A549 (cell line): ENCODE results near the gene CIRBP. TPM values are rescaled to one million over a fixed set of nuclear protein-coding genes. Genes with fewer than 3 reads are reported as not detected.
A peak's percentile ranks its signal among the peaks of the same experiment; 100 is the strongest.

ENCODE experiments used
- ATAC-seq, 2 experiments: fragments of 200-7000 bp in 1 of 2; fragments of >200 bp in 1 of 2; cut with Nextera tagmentation in 1 of 2; cut with Tn5 transposase in 1 of 2; 3 replicates each; pipeline versions ENCODE4 v1.8.0 to v1.9.1; 2018 to 2020; ENCODE audit warnings: mild to moderate bottlenecking in 1 of 2, moderate library complexity in 1 of 2
- CTCF ChIA-PET: fragments of 300-600 bp; sonication (Branson Sonifier 250); formaldehyde crosslinking; extraction: SDS; loops from one replicate; lab custom pipeline; 2021; ENCODE audit warnings: antibody characterized with exemption, inconsistent platforms; lab: Yijun Ruan, JAX
- POLR2A ChIA-PET: fragments of 350-600 bp; formaldehyde crosslinking; extraction: SDS; loops from one replicate; lab custom pipeline; 2021; ENCODE audit warnings: antibody characterized with exemption, inconsistent platforms; lab: Yijun Ruan, JAX
- DNase-seq, 2 experiments: peaks; one replicate each; pipeline versions ENCODE4 v3.0.0 to v3.0.0-alpha.2; 2011 to 2016; ENCODE audit warnings: low read depth in 1 of 2, low spot score in 1 of 2
- FAIRE-seq: peaks from 2 replicates; lab custom pipeline; 2011; peaks lifted over from hg19 to GRCh38; lab: Jason Lieb, UNC
- H3K27ac ChIP-seq, 2 experiments: fragments of >200 bp; sonication (Bioruptor Twin); formaldehyde crosslinking; 3 replicates each; pipeline ENCODE4 v1.5.1; 2016 to 2017
- H3K4me1 ChIP-seq: fragments of >200 bp; sonication (Bioruptor Twin); formaldehyde crosslinking; 3 replicates; pipeline ENCODE4 v1.6.1; 2016
- H3K4me2 ChIP-seq: fragments of >200 bp; sonication (Bioruptor Twin); formaldehyde crosslinking; 3 replicates; pipeline ENCODE4 v1.6.1; 2016
- H3K4me3 ChIP-seq: fragments of >200 bp; sonication (Bioruptor Twin); formaldehyde crosslinking; 3 replicates; pipeline ENCODE4 v1.5.1; 2016
- H3K9me3 ChIP-seq: fragments of >200 bp; sonication (Bioruptor Twin); formaldehyde crosslinking; 3 replicates; pipeline ENCODE4 v1.6.1; 2016
- BCL3 ChIP-seq: fragments of >200 bp; sonication (Bioruptor Twin); formaldehyde crosslinking; IDR thresholded peaks from 3 replicates; pipeline ENCODE4 v1.6.1; 2016
- CBX2 ChIP-seq: fragments of 200-600 bp; sonication (generic); IDR thresholded peaks from 2 replicates; pipeline ENCODE4 v1.6.1; 2016; ENCODE audit warnings: low read depth, mild to moderate bottlenecking, borderline replicate concordance
- E2F6 ChIP-seq: IDR thresholded peaks from 2 replicates; pipeline ENCODE4 v1.6.1; 2012; ENCODE audit warnings: low read depth, borderline replicate concordance
- ESRRA ChIP-seq: fragments of 150-350 bp; IDR thresholded peaks from 2 replicates; pipeline ENCODE4 v1.6.1; 2014; ENCODE audit warnings: mild to moderate bottlenecking, low read length, borderline replicate concordance
- FOXS1 ChIP-seq: fragments of 250-450 bp; sonication (Bioruptor Pico); IDR thresholded peaks from 2 replicates; pipeline ENCODE4 v1.5.0; 2020; ENCODE audit warnings: mild to moderate bottlenecking, moderate library complexity
- HES2 ChIP-seq: fragments of >200 bp; sonication (Bioruptor Twin); formaldehyde crosslinking; IDR thresholded peaks from 2 replicates; pipeline ENCODE4 v1.6.1; 2016
- HOXB13 ChIP-seq: fragments of 250-450 bp; sonication (Bioruptor Pico); IDR thresholded peaks from 2 replicates; pipeline ENCODE4 v1.5.0; 2020; ENCODE audit warnings: low read depth, mild to moderate bottlenecking, moderate library complexity
- HOXB5 ChIP-seq: fragments of 250-450 bp; sonication (Bioruptor Pico); IDR thresholded peaks from 2 replicates; pipeline ENCODE4 v1.5.0; 2020; ENCODE audit warnings: mild to moderate bottlenecking, moderate library complexity
- JUN ChIP-seq, 2 experiments: fragments of >200 bp; sonication (Bioruptor Twin); formaldehyde crosslinking; IDR thresholded peaks; 2 replicates in 1 of 2; 3 replicates in 1 of 2; pipeline ENCODE4 v1.6.1; 2016 to 2017
- JUNB ChIP-seq: fragments of >200 bp; sonication (Bioruptor Twin); formaldehyde crosslinking; IDR thresholded peaks from 2 replicates; pipeline ENCODE4 v1.6.1; 2016
- KDM5A ChIP-seq: fragments of 200-600 bp; sonication (generic); IDR thresholded peaks from 2 replicates; pipeline ENCODE4 v1.6.1; 2016; ENCODE audit warnings: antibody characterized with exemption, mild to moderate bottlenecking
- MAX ChIP-seq: IDR thresholded peaks from 2 replicates; pipeline ENCODE4 v1.6.1; 2012
- MYC ChIP-seq: IDR thresholded peaks from 2 replicates; pipeline ENCODE4 v1.6.1; 2012; ENCODE audit warnings: mild to moderate bottlenecking, inconsistent platforms, low read length, improper control_type of control experiment, borderline replicate concordance
- PBX3 ChIP-seq: IDR thresholded peaks from 2 replicates; pipeline ENCODE4 v1.6.1; 2012
- PHF8 ChIP-seq: fragments of 200-600 bp; sonication (generic); IDR thresholded peaks from 2 replicates; pipeline ENCODE4 v1.6.1; 2016; ENCODE audit warnings: low read depth, mild to moderate bottlenecking, antibody characterized with exemption, moderate library complexity, borderline replicate concordance
- POLR2A ChIP-seq: IDR thresholded peaks from 2 replicates; pipeline ENCODE4 v1.6.1; 2012; ENCODE audit warnings: mild to moderate bottlenecking, low read length
- RARB ChIP-seq: fragments of 250-450 bp; sonication (Bioruptor Pico); IDR thresholded peaks from 2 replicates; pipeline ENCODE4 v1.8.0; 2021; ENCODE audit warnings: mild to moderate bottlenecking, moderate library complexity
- SREBF2 ChIP-seq: fragments of 450-650 bp; IDR thresholded peaks from 2 replicates; pipeline ENCODE4 v1.6.1; 2014; ENCODE audit warnings: mild to moderate bottlenecking, moderate library complexity
- TFCP2L1 ChIP-seq: fragments of 250-450 bp; sonication (Bioruptor Pico); IDR thresholded peaks from 2 replicates; pipeline ENCODE4 v1.5.0; 2021; ENCODE audit warnings: mild to moderate bottlenecking
- TP53 ChIP-seq: fragments of 250-450 bp; sonication (Bioruptor Pico); IDR thresholded peaks from 2 replicates; pipeline ENCODE4 v1.5.0; 2021; ENCODE audit warnings: mild to moderate bottlenecking, moderate library complexity
- ZFP36 ChIP-seq: fragments of 450-650 bp; IDR thresholded peaks from 2 replicates; pipeline ENCODE4 v1.6.1; 2014; ENCODE audit warnings: borderline replicate concordance; ENCODE audit not compliant: partially characterized antibody
- ZNF302 ChIP-seq: fragments of 250-450 bp; sonication (Bioruptor Pico); IDR thresholded peaks from 2 replicates; pipeline ENCODE4 v1.9.0; 2021; ENCODE audit warnings: inconsistent platforms, mild to moderate bottlenecking, moderate library complexity
- WGBS: methylation state at CpG from one replicate; pipeline ENCODE4 v1.1.6; 2017; ENCODE audit errors: missing lambda C conversion rate; 5-methylcytosine and 5-hydroxymethylcytosine counted together
- polyA plus RNA-seq, 4 experiments: library from polyadenylated mRNA; depleted of rRNA in 3 of 4; stranded (reverse); fragments of >200 nt; fragmentation: RNase III in 1 of 4; extraction: RNeasy Plus Mini Kit Qiagen cat#74134 plus additional on column Dnase treatment in 1 of 4; gene quantifications; 2 replicates in 3 of 4; 3 replicates in 1 of 4; pipeline ENCODE4 v1.2.3, GENCODE V29; 2011 to 2017

CIRBP gene
- polyA plus RNA-seq, 2 of the 4 experiments (the other 2 are of a cell fraction): 151 to 178 TPM

- Histone ChIP-seq H3K4me1 (peaks cover 41% of the 10 kb centered on the region), H3K27ac (peak overlapping the region; percentile 100), H3K9me3 (no peaks in the 10 kb centered on the region)
- ChIA-PET POLR2A (interaction anchor here (1.0 to 1.2 kb wide), 3 partner anchors 17 to 19 kb away, joined by 4 to 14 read pairs (median 5); no protein-coding TSS in a partner anchor), CTCF (interaction anchor here (1.0 kb wide), 1 partner anchor 17 kb away, joined by 8 read pairs; no protein-coding TSS in a partner anchor)
- FAIRE-seq (no peak), DNase-seq (peak in 1 of 2 experiments; percentile 93)
- 0% methylated on average over 15 of the region's 102 CpGs for WGBS
- TF ChIP-seq HOXB5 (CRISPR knock-in tag): no peak
- TF ChIP-seq MYC: 0 out of 2 replicates have a peak, but pooled peaks have one; percentile 30
- no peak for TF ChIP-seq ESRRA
- TF ChIP-seq CBX2: no peak
- TF ChIP-seq JUNB: no peak
- peak; percentile 85 for TF ChIP-seq BCL3
- TF ChIP-seq POLR2A: peak; percentile 91
- TF ChIP-seq HOXB13 (CRISPR knock-in tag): no peak
- TF ChIP-seq TFCP2L1 (CRISPR knock-in tag): peak; percentile 49; the same call in 1 of the 2 replicates
- no peak for TF ChIP-seq KDM5A
- TF ChIP-seq E2F6: peak; percentile 74; the same call in 1 of the 2 replicates
- no peak for TF ChIP-seq SREBF2
- 0 out of 2 replicates have a peak, but pooled peaks have one; percentile 60 for TF ChIP-seq MAX
- TF ChIP-seq ZFP36: no peak
- no peak for TF ChIP-seq ZNF302 (CRISPR knock-in tag)
- TF ChIP-seq JUN (IDR thresholded peaks at IDR 0.05): peak; percentile 73 to 77; a peak in 3 of 5 replicates
- TF ChIP-seq PHF8: no peak
- no peak for TF ChIP-seq PBX3
- TF ChIP-seq RARB: no peak
- TF ChIP-seq HES2: no peak
- 0 out of 2 replicates have a peak, but pooled peaks have one; percentile 16 for TF ChIP-seq TP53 (CRISPR knock-in tag)
- TF ChIP-seq, all 56 proteins: peak for 8
- Histone ChIP-seq H3K4me3 (peak overlapping the region; percentile 97), H3K4me2 (peak overlapping the region; percentile 100)
- ATAC-seq: peak; percentile 2 to 5; a peak in 4 of 6 replicates
These were observed 19.7 kb upstream of the CIRBP start for GRCh38 chr19:1249298-1249989.

GRCh38 chr19:1249990-1250436, 19.1 kb upstream of the CIRBP start:
- 7% methylated on average over 3 of the region's 67 CpGs for WGBS
- TF ChIP-seq HOXB5 (CRISPR knock-in tag): no peak
- no peak for TF ChIP-seq HOXB13 (CRISPR knock-in tag)
- 0 out of 2 replicates have a peak, but pooled peaks have one; percentile 15 for TF ChIP-seq PHF8
- no peak for TF ChIP-seq FOXS1
- no peak for TF ChIP-seq SREBF2
- no peak for TF ChIP-seq ESRRA
- Histone ChIP-seq H3K4me1 (peaks cover 41% of the 10 kb centered on the region), H3K4me2 (peak overlapping the region; percentile 100), H3K27ac (peak overlapping the region; percentile 100), H3K9me3 (no peaks in the 10 kb centered on the region), H3K4me3 (peak overlapping the region; percentile 97)
- FAIRE-seq: no peak
- ATAC-seq: no peak
- DNase-seq: no peak
- ChIA-PET CTCF (no interaction called here), POLR2A (interaction anchor here (1.2 kb wide), 1 partner anchor 16 kb away, joined by 5 read pairs; no protein-coding TSS in a partner anchor)
